HCT116 (cell line): ENCODE results near the gene NDUFS2. TPM values are rescaled to one million over a fixed set of nuclear protein-coding genes. Genes with fewer than 3 reads are reported as not detected.

Experiments used
- ATAC-seq: fragments of 200-7000 bp; cut with Tn5 transposase; 2 replicates; pipeline ENCODE4 v1.9.1; 2020; ENCODE audit warnings: mild to moderate bottlenecking, moderate library complexity
- BruUV-seq: library from RNA; stranded (reverse); fragments of 400-500 nt; replicated peaks from 2 replicates; lab custom pipeline; 2021; lab: Mats Ljungman, UMichigan
- CTCF ChIA-PET: fragments of 300-600 bp; sonication (Branson Sonifier 250); formaldehyde crosslinking; loops from one replicate; lab custom pipeline; 2021; ENCODE audit warnings: antibody characterized with exemption; lab: Charles Lee
- POLR2A ChIA-PET: fragments of 300-600, 350-600 bp; sonication (Branson Sonifier 250); formaldehyde crosslinking; loops from one replicate; lab custom pipeline; 2021; ENCODE audit warnings: antibody characterized with exemption; lab: Charles Lee
- RAD21 ChIA-PET, 2 experiments: fragments of 300-600 bp; sonication (Branson Sonifier 250); formaldehyde crosslinking; loops; one replicate each; lab custom pipeline; 2023; ENCODE audit warnings: low total read pairs in 2 of 2; ENCODE audit not compliant: uncharacterized antibody in 2 of 2, unreplicated experiment in 2 of 2, low non-redundant PET in 1 of 2; lab: Charles Lee
- DNase-seq: peaks from one replicate; pipeline ENCODE4 v3.0.0-alpha.2; 2010; ENCODE audit warnings: low read depth, low spot score
- H2AFZ ChIP-seq: fragments of 200-600 bp; shearing (Covaris generic), sonication (generic); 2 replicates; pipeline ENCODE4 v1.6.1; 2017; ENCODE audit warnings: low read depth, mixed run types, mixed read lengths, antibody characterized with exemption, low read length; ENCODE audit not compliant: poor library complexity, severe bottlenecking
- H3K27ac ChIP-seq: 2 replicates; pipeline ENCODE4 v1.5.1; 2012; ENCODE audit warnings: low read depth, low read length
- H3K27me3 ChIP-seq: fragments of 200-600 bp; sonication (generic); 2 replicates; pipeline ENCODE4 v1.6.1; 2016; ENCODE audit warnings: mixed run types, low read length, mixed read lengths; ENCODE audit not compliant: insufficient read depth
- H3K36me3 ChIP-seq, 2 experiments: fragments of 200-500 bp in 1 of 2; fragments of 200-600 bp in 1 of 2; sonication (Bioruptor generic) in 1 of 2; sonication (generic) in 1 of 2; 2 replicates each; pipeline versions ENCODE4 v1.5.1 to v1.6.1; 2014 to 2016; ENCODE audit warnings: low read length in 2 of 2, inconsistent platforms in 1 of 2, mixed read lengths in 1 of 2, mixed run types in 1 of 2; ENCODE audit not compliant: insufficient read depth in 2 of 2, control insufficient read depth in 1 of 2
- H3K4me1 ChIP-seq, 2 experiments: fragments of 200-600 bp in 1 of 2; sonication (generic) in 1 of 2; 2 replicates each; pipeline versions ENCODE4 v1.5.1 to v1.6.1; 2012 to 2017; ENCODE audit warnings: low read length in 2 of 2, inconsistent platforms in 1 of 2, mild to moderate bottlenecking in 1 of 2, mixed read lengths in 1 of 2, mixed run types in 1 of 2, moderate library complexity in 1 of 2; ENCODE audit not compliant: insufficient read depth in 2 of 2, control insufficient read depth in 1 of 2
- H3K4me2 ChIP-seq: fragments of 200-600 bp; sonication (generic); 2 replicates; pipeline ENCODE4 v1.6.1; 2017; ENCODE audit warnings: mixed run types, low read length, mixed read lengths
- H3K4me3 ChIP-seq, 2 experiments: fragments of 200-600 bp in 1 of 2; sonication (generic) in 1 of 2; replicated peaks in 1 of 2; 2 replicates each; pipeline ENCODE4 v1.5.1; 2011 to 2016; ENCODE audit warnings: low read length in 2 of 2, control low read depth in 1 of 2, low read depth in 1 of 2, mild to moderate bottlenecking in 1 of 2, mixed read lengths in 1 of 2, mixed run types in 1 of 2
- H3K79me2 ChIP-seq: fragments of 200-600 bp; sonication (generic); 2 replicates; pipeline ENCODE4 v1.6.1; 2017; ENCODE audit warnings: mild to moderate bottlenecking, mixed run types, low read length, moderate library complexity, mixed read lengths; ENCODE audit not compliant: insufficient read depth
- H3K9ac ChIP-seq: fragments of 200-600 bp; sonication (generic); 2 replicates; pipeline ENCODE4 v1.6.1; 2016; ENCODE audit warnings: low read length, mixed read lengths
- H3K9me2 ChIP-seq: fragments of 200-600 bp; sonication (generic), shearing (Covaris generic); 2 replicates; pipeline ENCODE4 v1.6.1; 2017; ENCODE audit warnings: mixed run types, mild to moderate bottlenecking, moderate library complexity; ENCODE audit not compliant: insufficient read depth
- H3K9me3 ChIP-seq, 2 experiments: fragments of 200-500 bp in 1 of 2; fragments of 200-600 bp in 1 of 2; sonication (Bioruptor generic) in 1 of 2; sonication (generic) in 1 of 2; 2 replicates each; pipeline ENCODE4 v1.6.1; 2014 to 2017; ENCODE audit warnings: low read length in 2 of 2, mixed read lengths in 2 of 2, inconsistent platforms in 1 of 2, low read depth in 1 of 2, mild to moderate bottlenecking in 1 of 2, mixed run types in 1 of 2, moderate library complexity in 1 of 2; ENCODE audit not compliant: control insufficient read depth in 1 of 2, insufficient read depth in 1 of 2
- H4K20me1 ChIP-seq: fragments of 200-600 bp; sonication (generic), shearing (Covaris generic); 2 replicates; pipeline ENCODE4 v1.6.1; 2017; ENCODE audit warnings: mixed run types, mild to moderate bottlenecking, moderate library complexity; ENCODE audit not compliant: insufficient read depth
- CBX3 ChIP-seq: IDR thresholded peaks from 2 replicates; pipeline ENCODE4 v1.6.1; 2012; ENCODE audit warnings: low read depth
- EGR1 ChIP-seq: IDR thresholded peaks from 2 replicates; pipeline ENCODE4 v1.6.1; 2012; ENCODE audit warnings: low read depth
- ELF1 ChIP-seq: IDR thresholded peaks from 2 replicates; pipeline ENCODE4 v1.6.1; 2012; ENCODE audit warnings: low read depth, borderline replicate concordance
- EZH2 ChIP-seq: fragments of 200-600 bp; sonication (generic); IDR thresholded peaks from 2 replicates; pipeline ENCODE4 v1.6.1; 2017; ENCODE audit warnings: antibody characterized with exemption, mixed run types
- FOSL1 ChIP-seq: IDR thresholded peaks from 2 replicates; pipeline ENCODE4 v1.6.1; 2012; ENCODE audit warnings: low read depth
- JUND ChIP-seq: IDR thresholded peaks from 2 replicates; pipeline ENCODE4 v1.6.1; 2012
- POLR2AphosphoS5 ChIP-seq: IDR thresholded peaks from 2 replicates; pipeline ENCODE4 v1.6.1; 2011; ENCODE audit warnings: mild to moderate bottlenecking, low read depth, low read length, moderate library complexity
- RAD21 ChIP-seq: IDR thresholded peaks from 2 replicates; pipeline ENCODE4 v1.6.1; 2012; ENCODE audit warnings: low read depth, mild to moderate bottlenecking
- SIN3A ChIP-seq: IDR thresholded peaks from 2 replicates; pipeline ENCODE4 v1.6.1; 2012; ENCODE audit warnings: low read depth
- SRF ChIP-seq: IDR thresholded peaks from 2 replicates; pipeline ENCODE4 v1.6.1; 2012; ENCODE audit warnings: low read depth
- YY1 ChIP-seq: IDR thresholded peaks from 2 replicates; pipeline ENCODE4 v1.6.1; 2011; ENCODE audit warnings: low read length, low read depth, moderate library complexity, mild to moderate bottlenecking; ENCODE audit not compliant: insufficient replicate concordance; ENCODE audit errors: extremely low read depth
- ZFX ChIP-seq: fragments of 450-650 bp; IDR thresholded peaks from 2 replicates; pipeline ENCODE4 v1.6.1; 2017
- ZNF274 ChIP-seq: fragments of 200-500 bp; sonication (Bioruptor generic); IDR thresholded peaks from 2 replicates; pipeline ENCODE4 v1.6.1; 2014; ENCODE audit warnings: mild to moderate bottlenecking, low read depth, low read length, inconsistent platforms
- intact Hi-C: fragments of 100-400 bp; cut with micrococcal nuclease; formaldehyde crosslinking; loops from 2 replicates; pipeline ENCODE4 v1.10.0; 2022
- total RNA-seq: library from RNA; stranded (reverse); gene quantifications from one replicate; pipeline ENCODE4 v1.2.1, GENCODE V29; 2021; ENCODE audit not compliant: unreplicated experiment
- TF ChIP-seq, protein P1 (sequence below): IDR thresholded peaks from 2 replicates; pipeline ENCODE4 v1.6.1; 2012
- TF ChIP-seq, protein P2 (sequence below): IDR thresholded peaks from 2 replicates; pipeline ENCODE4 v1.6.1; 2012; ENCODE audit warnings: low read depth
- TF ChIP-seq, protein P3 (sequence below): IDR thresholded peaks from 2 replicates; pipeline ENCODE4 v1.6.1; 2011; ENCODE audit warnings: mild to moderate bottlenecking, low read length, moderate library complexity; ENCODE audit not compliant: insufficient replicate concordance; ENCODE audit errors: extremely low read depth

Gene NDUFS2
- total RNA-seq, 1 experiment from 2014 or later: 82.7 TPM

DNA sequence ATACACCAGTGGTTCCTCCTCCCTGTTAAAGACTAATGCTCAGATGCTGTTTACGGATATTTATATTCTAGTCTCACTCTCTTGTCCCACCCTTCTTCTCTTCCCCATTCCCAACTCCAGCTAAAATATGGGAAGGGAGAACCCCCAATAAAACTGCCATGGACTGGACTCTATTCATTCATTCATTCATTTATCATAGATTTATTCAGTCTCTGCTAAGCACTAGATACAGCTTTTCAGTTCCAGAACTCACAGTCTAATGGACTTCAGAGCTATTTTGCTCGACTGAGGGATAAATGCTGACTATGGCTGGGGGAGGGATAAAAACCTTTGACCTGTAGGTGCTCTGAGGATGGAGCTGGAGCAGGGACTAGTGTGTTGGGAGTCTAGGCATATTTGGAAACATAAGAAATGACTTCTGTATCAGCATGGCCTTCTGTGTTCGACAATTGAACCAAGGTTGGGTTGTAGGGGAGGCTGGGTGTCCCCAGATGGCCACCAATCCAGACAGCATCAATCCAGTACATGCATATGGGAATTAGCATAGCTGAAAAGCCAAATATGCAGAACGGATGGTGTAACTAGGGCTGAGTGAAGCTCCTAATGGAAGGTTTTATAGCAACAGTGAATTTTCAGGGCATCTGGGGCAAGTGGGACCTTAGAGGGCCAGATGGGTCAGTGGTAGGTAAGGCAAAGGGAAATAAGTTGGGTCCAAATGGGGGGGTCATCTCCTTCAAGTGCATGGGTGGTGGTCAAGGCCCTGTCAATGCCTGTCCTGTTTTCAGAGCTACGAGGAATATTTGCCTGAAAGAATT lies 17.1 kb downstream of the NDUFS2 start:
- ATAC-seq: no peak
- CTCF ChIA-PET: no interaction called here
- Histone ChIP-seq H3K27me3 (no peaks in the 10 kb centered on the region), H3K9ac (no peak overlapping the region), H3K79me2 (no peaks in the 10 kb centered on the region), H3K4me2 (no peak overlapping the region)
- intact Hi-C loops: no loop called here
- TF ChIP-seq, protein P1, sequence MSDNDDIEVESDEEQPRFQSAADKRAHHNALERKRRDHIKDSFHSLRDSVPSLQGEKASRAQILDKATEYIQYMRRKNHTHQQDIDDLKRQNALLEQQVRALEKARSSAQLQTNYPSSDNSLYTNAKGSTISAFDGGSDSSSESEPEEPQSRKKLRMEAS: no peak
- TF ChIP-seq ZNF274 (no peak), CBX3 (no peak), SRF (no peak), ZFX (no peak), RAD21 (no peak), YY1 (no peak), JUND (no peak), POLR2AphosphoS5 (no peak), EZH2 (no peak), FOSL1 (no peak), EGR1 (no peak), ELF1 (no peak), SIN3A (no peak)
- TF ChIP-seq, protein P2, sequence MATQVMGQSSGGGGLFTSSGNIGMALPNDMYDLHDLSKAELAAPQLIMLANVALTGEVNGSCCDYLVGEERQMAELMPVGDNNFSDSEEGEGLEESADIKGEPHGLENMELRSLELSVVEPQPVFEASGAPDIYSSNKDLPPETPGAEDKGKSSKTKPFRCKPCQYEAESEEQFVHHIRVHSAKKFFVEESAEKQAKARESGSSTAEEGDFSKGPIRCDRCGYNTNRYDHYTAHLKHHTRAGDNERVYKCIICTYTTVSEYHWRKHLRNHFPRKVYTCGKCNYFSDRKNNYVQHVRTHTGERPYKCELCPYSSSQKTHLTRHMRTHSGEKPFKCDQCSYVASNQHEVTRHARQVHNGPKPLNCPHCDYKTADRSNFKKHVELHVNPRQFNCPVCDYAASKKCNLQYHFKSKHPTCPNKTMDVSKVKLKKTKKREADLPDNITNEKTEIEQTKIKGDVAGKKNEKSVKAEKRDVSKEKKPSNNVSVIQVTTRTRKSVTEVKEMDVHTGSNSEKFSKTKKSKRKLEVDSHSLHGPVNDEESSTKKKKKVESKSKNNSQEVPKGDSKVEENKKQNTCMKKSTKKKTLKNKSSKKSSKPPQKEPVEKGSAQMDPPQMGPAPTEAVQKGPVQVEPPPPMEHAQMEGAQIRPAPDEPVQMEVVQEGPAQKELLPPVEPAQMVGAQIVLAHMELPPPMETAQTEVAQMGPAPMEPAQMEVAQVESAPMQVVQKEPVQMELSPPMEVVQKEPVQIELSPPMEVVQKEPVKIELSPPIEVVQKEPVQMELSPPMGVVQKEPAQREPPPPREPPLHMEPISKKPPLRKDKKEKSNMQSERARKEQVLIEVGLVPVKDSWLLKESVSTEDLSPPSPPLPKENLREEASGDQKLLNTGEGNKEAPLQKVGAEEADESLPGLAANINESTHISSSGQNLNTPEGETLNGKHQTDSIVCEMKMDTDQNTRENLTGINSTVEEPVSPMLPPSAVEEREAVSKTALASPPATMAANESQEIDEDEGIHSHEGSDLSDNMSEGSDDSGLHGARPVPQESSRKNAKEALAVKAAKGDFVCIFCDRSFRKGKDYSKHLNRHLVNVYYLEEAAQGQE: no peak
- TF ChIP-seq, protein P3, sequence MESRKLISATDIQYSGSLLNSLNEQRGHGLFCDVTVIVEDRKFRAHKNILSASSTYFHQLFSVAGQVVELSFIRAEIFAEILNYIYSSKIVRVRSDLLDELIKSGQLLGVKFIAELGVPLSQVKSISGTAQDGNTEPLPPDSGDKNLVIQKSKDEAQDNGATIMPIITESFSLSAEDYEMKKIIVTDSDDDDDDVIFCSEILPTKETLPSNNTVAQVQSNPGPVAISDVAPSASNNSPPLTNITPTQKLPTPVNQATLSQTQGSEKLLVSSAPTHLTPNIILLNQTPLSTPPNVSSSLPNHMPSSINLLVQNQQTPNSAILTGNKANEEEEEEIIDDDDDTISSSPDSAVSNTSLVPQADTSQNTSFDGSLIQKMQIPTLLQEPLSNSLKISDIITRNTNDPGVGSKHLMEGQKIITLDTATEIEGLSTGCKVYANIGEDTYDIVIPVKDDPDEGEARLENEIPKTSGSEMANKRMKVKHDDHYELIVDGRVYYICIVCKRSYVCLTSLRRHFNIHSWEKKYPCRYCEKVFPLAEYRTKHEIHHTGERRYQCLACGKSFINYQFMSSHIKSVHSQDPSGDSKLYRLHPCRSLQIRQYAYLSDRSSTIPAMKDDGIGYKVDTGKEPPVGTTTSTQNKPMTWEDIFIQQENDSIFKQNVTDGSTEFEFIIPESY: no peak
- TF ChIP-seq, all 23 proteins: peak for 0
- H3K9me2 ChIP-seq: 0 out of 2 replicates have a peak, but pooled peaks cover 3% of the 10 kb centered on the region
- H4K20me1 ChIP-seq: no peaks in the 10 kb centered on the region
- H2AFZ ChIP-seq: no peak overlapping the region
- POLR2A ChIA-PET: no interaction called here
- H3K4me3 ChIP-seq: no peak overlapping the region
- no peaks in the 10 kb centered on the region for H3K9me3 ChIP-seq
- no peak for DNase-seq
- no peaks in the 10 kb centered on the region for H3K4me1 ChIP-seq
- no TSS peak for BruUV-seq
- RAD21 ChIA-PET: no interaction called here
- H3K36me3 ChIP-seq: peaks cover 2 to 4% of the 10 kb centered on the region in 2 experiments; a peak in 2 of 4 replicates
- no peak overlapping the region for H3K27ac ChIP-seq
